Heart left ventricle (tissue), 16 donors: ENCODE data around the gene UNC13C. TPM values are rescaled to one million over a fixed set of nuclear protein-coding genes. Genes with fewer than 3 reads are reported as not detected.

ENCODE experiments used
- ATAC-seq, 4 donors: fragments of 200-7000 bp; cut with Tn5 transposase; one replicate each; pipeline ENCODE4 v1.9.1; 2020 to 2022; ENCODE audit warnings: moderate library complexity in 4 of 4, mild to moderate bottlenecking in 3 of 4, moderate number of reproducible peaks in 1 of 4
- DNase-seq, 5 donors: peaks; one replicate each; pipeline ENCODE4 v3.0.0-alpha.2; 2020
- H3K27ac ChIP-seq, 12 donors: fragments of 200-600 bp; sonication (generic) in 4 of 12; one replicate each; pipeline versions ENCODE4 v1.5.0 to v1.8.0; 2016 to 2022; ENCODE audit warnings: mild to moderate bottlenecking in 2 of 12
- H3K27me3 ChIP-seq, 9 donors: fragments of 200-600 bp; sonication (generic) in 2 of 9; one replicate each; pipeline versions ENCODE4 v1.5.1 to v1.8.0; 2016 to 2022; ENCODE audit warnings: mild to moderate bottlenecking in 3 of 9
- H3K36me3 ChIP-seq, 9 donors: fragments of 200-600 bp; sonication (generic) in 2 of 9; one replicate each; pipeline versions ENCODE4 v1.5.0 to v1.8.0; 2018 to 2022; ENCODE audit warnings: mild to moderate bottlenecking in 2 of 9
- H3K4me1 ChIP-seq, 12 donors: fragments of 200-600 bp; sonication (generic) in 4 of 12; one replicate each; pipeline versions ENCODE4 v1.5.0 to v1.8.0; 2016 to 2022; ENCODE audit warnings: mild to moderate bottlenecking in 3 of 12
- H3K4me3 ChIP-seq, 12 donors: fragments of 200-600 bp; sonication (generic) in 4 of 12; one replicate each; pipeline versions ENCODE4 v1.5.0 to v1.8.0; 2017 to 2022; ENCODE audit warnings: mild to moderate bottlenecking in 9 of 12, moderate library complexity in 4 of 12
- H3K9me3 ChIP-seq, 12 donors: fragments of 200-600 bp; sonication (generic) in 4 of 12; one replicate each; pipeline versions ENCODE4 v1.5.0 to v1.8.0; 2016 to 2022; ENCODE audit warnings: mild to moderate bottlenecking in 1 of 12
- POLR2A ChIP-seq, 2 donors: fragments of 450-650 bp; IDR thresholded peaks; one replicate each; pipeline ENCODE4 v1.6.1; 2017; ENCODE audit warnings: antibody characterized with exemption in 2 of 2, mild to moderate bottlenecking in 2 of 2, moderate library complexity in 2 of 2
- WGBS, 4 donors: extraction: QIAGEN DNeasy Blood & Tissue Kit in 2 of 4; methylation state at CpG; one replicate each; pipeline versions ENCODE4 v1.1.5 to v1.1.7; 2013 to 2018; 5-methylcytosine and 5-hydroxymethylcytosine counted together
- intact Hi-C, 10 donors: fragments of 100-400 bp; cut with DNase I; formaldehyde crosslinking; loops; one replicate each; pipeline versions ENCODE4 v1.11.1 to v1.14.2; 2022
- polyA plus RNA-seq, 2 donors: library from polyadenylated mRNA; stranded (reverse); fragments of 200-250 nt; gene quantifications; one replicate each; pipeline ENCODE4 v1.2.3, GENCODE V29; 2013
- total RNA-seq, 9 donors: library from RNA; depleted of rRNA in 2 of 9; stranded (reverse); fragments of >200 nt in 2 of 9; fragmentation: NEBNext Ultra II Directional in 3 of 9; extraction: Animal tissue kit (Norgen Biotek cat#: 25700) in 3 of 9; gene quantifications; one replicate each; pipeline versions ENCODE4 v1.1.0 to v1.2.4, GENCODE V29; 2016 to 2023
- TF ChIP-seq, protein P1 (sequence below), 12 donors: fragments of 200-600 bp; sonication (generic) in 4 of 12; IDR thresholded peaks; one replicate each; pipeline versions ENCODE4 v1.5.0 to v1.8.0; 2018 to 2022; ENCODE audit warnings: antibody characterized with exemption in 12 of 12, mild to moderate bottlenecking in 5 of 12
- donor health status: ischemic (EF 13 %, LVEDD 7.1; RV severe dilation, severe dysfunction).
- donor health status: healthy with polysubstance abuse.
- donor health status: DM: no; HTN: yes; CAD: no.
- donor health status: DM: no; HTN: no; CAD: no.
- donor health status: ischemic (EF 25% LVEDD 6.9; RV normal size, moderate dysfunction).
- donor health status: ischemic (EF 25% LVEDD 5.7; RV mildly dilated, moderate dysfunction).
- donor health status: healthy.
- donor health status: DM: yes; HTN: yes; CAD: no.
- donor health status: ischemic (EF 35%, LVEDD 5.7; RV mildly dilated, moderate dysfunction).
- donor health status: nonischemic (EF 11% LVEDD 7.7; RV severe dilation, severe dysfunction).
- donor health status: DM: yes; HTN: yes; CAD: no.
- donor health status: PGD.
- donor health status: ischemic (EF 29% LVEDD 5.4; RV normal size, mild dysfunction).
- donor health status: nonischemic (EF 23%, LVEDD 6.1; RV moderate dilation, normal function).

Gene UNC13C
- total and polyA plus RNA-seq, 11 donors: 0.07 to 0.71 (median 0.39) TPM; not detected in 5

DNA sequence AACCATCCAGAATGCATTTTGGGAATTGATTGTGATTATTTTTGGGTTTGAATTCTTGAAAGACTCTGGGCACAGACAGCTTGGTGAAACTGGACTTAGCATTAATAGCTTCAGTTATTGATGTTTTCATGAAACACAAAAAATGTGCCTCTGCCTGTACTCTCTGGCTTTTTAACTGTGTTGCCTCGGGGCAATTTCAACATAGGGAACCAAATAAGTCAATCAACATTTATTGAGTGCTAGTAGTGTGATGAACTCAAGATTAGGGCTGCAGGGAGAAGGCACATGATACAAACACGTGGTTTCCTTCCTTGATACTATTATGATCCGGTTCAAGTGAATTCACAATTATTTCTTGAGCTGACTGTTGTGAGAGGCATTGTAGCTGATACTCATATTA lies 50.8 kb downstream of the UNC13C start:
- ATAC-seq (no peak), DNase-seq (no peak)
- no peak overlapping the region for H3K27ac ChIP-seq
- intact Hi-C loops: no loop called here
- TF ChIP-seq, protein P1, sequence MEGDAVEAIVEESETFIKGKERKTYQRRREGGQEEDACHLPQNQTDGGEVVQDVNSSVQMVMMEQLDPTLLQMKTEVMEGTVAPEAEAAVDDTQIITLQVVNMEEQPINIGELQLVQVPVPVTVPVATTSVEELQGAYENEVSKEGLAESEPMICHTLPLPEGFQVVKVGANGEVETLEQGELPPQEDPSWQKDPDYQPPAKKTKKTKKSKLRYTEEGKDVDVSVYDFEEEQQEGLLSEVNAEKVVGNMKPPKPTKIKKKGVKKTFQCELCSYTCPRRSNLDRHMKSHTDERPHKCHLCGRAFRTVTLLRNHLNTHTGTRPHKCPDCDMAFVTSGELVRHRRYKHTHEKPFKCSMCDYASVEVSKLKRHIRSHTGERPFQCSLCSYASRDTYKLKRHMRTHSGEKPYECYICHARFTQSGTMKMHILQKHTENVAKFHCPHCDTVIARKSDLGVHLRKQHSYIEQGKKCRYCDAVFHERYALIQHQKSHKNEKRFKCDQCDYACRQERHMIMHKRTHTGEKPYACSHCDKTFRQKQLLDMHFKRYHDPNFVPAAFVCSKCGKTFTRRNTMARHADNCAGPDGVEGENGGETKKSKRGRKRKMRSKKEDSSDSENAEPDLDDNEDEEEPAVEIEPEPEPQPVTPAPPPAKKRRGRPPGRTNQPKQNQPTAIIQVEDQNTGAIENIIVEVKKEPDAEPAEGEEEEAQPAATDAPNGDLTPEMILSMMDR (IDR thresholded peaks at IDR 0.05): no peak
- TF ChIP-seq POLR2A (IDR thresholded peaks at IDR 0.05): no peak
- no peak overlapping the region for H3K4me3 ChIP-seq
- H3K9me3 ChIP-seq: no peaks in the 10 kb centered on the region
- no peaks in the 10 kb centered on the region for H3K27me3 ChIP-seq
- 49 to 69% (median 66%) methylated on average over 3 of the region's 3 CpGs for WGBS, 4 donors
- no peaks in the 10 kb centered on the region for H3K36me3 ChIP-seq
- peaks cover 0 to 3% (median 0%) of the 10 kb centered on the region in 12 donors for H3K4me1 ChIP-seq

DNA sequence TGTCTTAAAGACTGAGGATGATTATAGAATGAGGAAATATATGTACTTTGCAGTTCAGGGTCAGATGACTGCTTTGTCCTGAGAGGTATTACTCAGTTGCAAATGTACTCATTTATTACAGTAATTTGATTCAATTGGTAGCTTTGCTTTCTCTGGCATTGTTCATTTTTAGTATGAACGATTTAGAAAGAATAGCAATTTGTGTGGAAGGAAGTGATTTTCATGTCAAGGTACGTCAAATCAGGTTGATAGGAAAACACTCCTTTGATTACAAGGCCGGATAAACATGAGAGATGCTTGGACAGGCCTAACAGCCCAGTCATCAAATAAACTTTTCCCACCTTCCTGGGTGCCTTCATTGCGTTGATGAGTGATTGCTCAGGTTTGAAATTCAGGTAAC lies 53.8 kb downstream of the UNC13C start:
- H3K4me1 ChIP-seq: peaks cover 0 to 3% (median 0%) of the 10 kb centered on the region in 12 donors
- H3K27me3 ChIP-seq: no peaks in the 10 kb centered on the region
- no peak overlapping the region for H3K4me3 ChIP-seq
- no peaks in the 10 kb centered on the region for H3K36me3 ChIP-seq
- TF ChIP-seq POLR2A (IDR thresholded peaks at IDR 0.05): no peak
- TF ChIP-seq, protein P1 (IDR thresholded peaks at IDR 0.05): no peak
- WGBS, 4 donors: 71 to 76% (median 74%) methylated on average over 4 of the region's 4 CpGs
- H3K9me3 ChIP-seq: no peaks in the 10 kb centered on the region
- DNase-seq: no peak
- intact Hi-C loops: no loop called here
- no peak overlapping the region for H3K27ac ChIP-seq
- ATAC-seq: no peak

DNA sequence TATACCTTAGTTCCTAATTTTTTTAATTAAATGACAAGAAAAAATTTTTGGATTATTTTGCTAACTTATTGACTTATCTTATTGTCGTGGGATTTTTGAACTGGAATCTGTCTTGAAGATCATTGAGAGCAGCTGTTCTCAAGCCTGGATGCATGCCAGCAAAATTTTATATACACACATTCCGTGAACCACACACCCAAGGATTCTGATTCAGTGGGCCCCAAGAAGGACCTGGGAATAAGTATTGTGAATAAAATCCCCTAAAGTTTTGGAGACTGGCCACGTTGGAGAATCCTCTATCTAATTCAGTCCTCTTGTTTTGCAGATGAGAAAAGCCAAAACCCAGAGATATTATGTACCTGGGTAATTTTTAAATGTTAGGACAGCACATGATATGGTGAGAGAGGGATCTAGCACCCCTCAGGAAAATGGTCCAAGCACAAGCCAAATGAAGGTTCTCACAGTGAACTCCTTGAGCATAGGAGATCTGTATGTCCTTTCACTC lies 55.2 kb downstream of the UNC13C start:
- no peaks in the 10 kb centered on the region for H3K27me3 ChIP-seq
- TF ChIP-seq, protein P1 (IDR thresholded peaks at IDR 0.05): no peak
- no peak for TF ChIP-seq POLR2A (IDR thresholded peaks at IDR 0.05)
- WGBS, 4 donors: 32 to 44% (median 43%) methylated on average over 3 of the region's 3 CpGs
- intact Hi-C loops: no loop called here
- no peak for ATAC-seq
- no peak overlapping the region for H3K4me3 ChIP-seq
- H3K27ac ChIP-seq: no peak overlapping the region
- H3K9me3 ChIP-seq: no peaks in the 10 kb centered on the region
- H3K4me1 ChIP-seq: peaks cover 0 to 3% (median 0%) of the 10 kb centered on the region in 12 donors
- no peaks in the 10 kb centered on the region for H3K36me3 ChIP-seq
- no peak for DNase-seq

DNA sequence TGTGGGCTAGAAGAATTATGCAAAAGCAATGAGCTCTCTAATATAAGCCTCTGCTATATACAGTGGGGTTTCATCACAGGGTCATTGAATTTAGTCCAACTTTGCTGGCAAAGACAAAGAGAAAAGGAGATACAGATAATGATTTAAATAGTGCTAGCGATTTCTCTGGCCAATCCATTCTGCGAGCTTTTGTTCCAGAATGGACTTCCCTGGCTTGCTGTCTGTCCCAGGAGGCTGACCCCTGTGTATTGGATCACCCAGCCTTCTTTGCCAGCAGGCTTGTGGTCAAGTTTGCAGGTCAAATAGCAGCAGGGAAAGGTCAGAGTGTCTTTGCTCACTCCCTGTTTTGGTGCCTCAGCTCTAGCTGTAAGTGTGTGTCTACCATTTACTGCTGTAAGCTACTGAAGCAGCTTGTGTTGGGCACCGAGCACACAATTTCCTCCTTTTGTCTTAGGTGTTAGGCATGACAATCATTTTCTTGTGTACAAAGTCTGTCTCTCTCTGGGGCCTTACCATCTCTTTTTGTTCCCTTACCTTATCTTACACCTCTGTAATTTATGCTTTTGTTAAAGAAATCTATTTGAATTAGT lies 55.7 kb downstream of the UNC13C start:
- WGBS, 4 donors: 28 to 45% (median 40%) methylated on average over 3 of the region's 3 CpGs
- Histone ChIP-seq H3K27me3 (no peaks in the 10 kb centered on the region), H3K9me3 (no peaks in the 10 kb centered on the region), H3K27ac (no peak overlapping the region), H3K4me1 (peaks cover 0 to 3% (median 0%) of the 10 kb centered on the region in 12 donors), H3K4me3 (no peak overlapping the region), H3K36me3 (no peaks in the 10 kb centered on the region)
- ATAC-seq (no peak), DNase-seq (peak in 1 of 5 donors; percentile 40)
- intact Hi-C loops: no loop called here
- TF ChIP-seq, protein P1 (IDR thresholded peaks at IDR 0.05): no peak
- no peak for TF ChIP-seq POLR2A (IDR thresholded peaks at IDR 0.05)
